CD4-positive, alpha-beta memory T cell (primary cell): Measurements from ENCODE around the gene ZNF697. TPM values are rescaled to one million over a fixed set of nuclear protein-coding genes. Genes with fewer than 3 reads are reported as not detected.
A peak's percentile ranks its signal among the peaks of the same experiment; 100 is the strongest.

ENCODE experiments used
- CTCF ChIA-PET: fragments of 350-600 bp; sonication (Branson Sonifier 250); formaldehyde crosslinking; loops from one replicate; lab custom pipeline; 2021; ENCODE audit warnings: inconsistent platforms; ENCODE audit not compliant: partially characterized antibody; lab: Charles Lee
- POLR2A ChIA-PET: fragments of 350-600 bp; sonication (Branson Sonifier 250); formaldehyde crosslinking; loops from one replicate; lab custom pipeline; 2021; ENCODE audit not compliant: partially characterized antibody; lab: Charles Lee
- DNase-seq, 5 donors: peaks; one replicate each; pipeline versions ENCODE4 v3.0.0 to v3.0.0-alpha.2; 2020 to 2022; ENCODE audit warnings: mixed read lengths in 1 of 5
- H3K27ac ChIP-seq: one replicate; pipeline ENCODE4 v1.7.0; 2013; ENCODE audit warnings: low read depth, low read length
- H3K27me3 ChIP-seq: 2 replicates; pipeline ENCODE4 v1.7.0; 2013; ENCODE audit warnings: mild to moderate bottlenecking, low read length, moderate library complexity; ENCODE audit not compliant: insufficient read depth
- H3K36me3 ChIP-seq: 2 replicates; pipeline ENCODE4 v1.7.0; 2013; ENCODE audit warnings: mild to moderate bottlenecking, low read length, moderate library complexity; ENCODE audit not compliant: insufficient read depth
- H3K4me1 ChIP-seq: 2 replicates; pipeline ENCODE4 v1.7.0; 2013; ENCODE audit warnings: mild to moderate bottlenecking, low read length, moderate library complexity; ENCODE audit not compliant: insufficient read depth
- H3K4me3 ChIP-seq, 2 donors: one replicate each; pipeline ENCODE4 v1.7.0; 2013; ENCODE audit warnings: low read length in 2 of 2, mild to moderate bottlenecking in 1 of 2
- H3K9me3 ChIP-seq, 2 donors: one replicate each; pipeline ENCODE4 v1.7.0; 2013; ENCODE audit warnings: low read length in 2 of 2, control low read depth in 1 of 2; ENCODE audit not compliant: control insufficient read depth in 1 of 2
- H3K27ac Mint-ChIP-seq, 7 donors: one replicate each; pipeline ENCODE4 v1.8.0; 2020 to 2021; ENCODE audit warnings: mixed read lengths in 7 of 7, mild to moderate bottlenecking in 6 of 7, inconsistent platforms in 3 of 7, moderate library complexity in 3 of 7
- H3K27me3 Mint-ChIP-seq, 2 donors: one replicate each; pipeline ENCODE4 v1.8.0; 2020 to 2021; ENCODE audit warnings: mixed read lengths in 2 of 2
- H3K36me3 Mint-ChIP-seq, 2 donors: one replicate each; pipeline ENCODE4 v1.8.0; 2020 to 2021; ENCODE audit warnings: mixed read lengths in 2 of 2, inconsistent platforms in 1 of 2, mild to moderate bottlenecking in 1 of 2
- H3K4me1 Mint-ChIP-seq, 4 donors: one replicate each; pipeline ENCODE4 v1.8.0; 2020 to 2021; ENCODE audit warnings: mixed read lengths in 4 of 4, mild to moderate bottlenecking in 1 of 4
- H3K4me3 Mint-ChIP-seq, 8 donors: one replicate each; pipeline ENCODE4 v1.8.0; 2020 to 2021; ENCODE audit warnings: mixed read lengths in 8 of 8, mild to moderate bottlenecking in 7 of 8, moderate library complexity in 6 of 8, inconsistent platforms in 3 of 8
- H3K9me3 Mint-ChIP-seq, 8 donors: one replicate each; pipeline ENCODE4 v1.8.0; 2020 to 2021; ENCODE audit warnings: mixed read lengths in 8 of 8, mild to moderate bottlenecking in 5 of 8, inconsistent platforms in 3 of 8, moderate library complexity in 1 of 8
- intact Hi-C: fragments of 100-400 bp; cut with micrococcal nuclease; formaldehyde crosslinking; loops from one replicate; pipeline ENCODE4 v1.15.1; 2023
- polyA plus RNA-seq, 2 donors: library from polyadenylated mRNA; unstranded; fragments of 300-500 nt; fragmentation: Illumina TruSeq; gene quantifications; one replicate each; pipeline ENCODE4 v1.2.3, GENCODE V29; 2021
- total RNA-seq, 2 experiments: library from RNA; stranded (reverse); gene quantifications; one replicate each; pipeline ENCODE4 v1.2.3, GENCODE V29; 2021

Gene ZNF697
- total and polyA plus RNA-seq, 4 experiments from 2014 or later: 0.06 to 0.22 TPM; not detected in 2

GRCh38 chr1:119675349-119676345 is 27.6 kb upstream of the ZNF697 start:
- H3K36me3 Mint-ChIP-seq: no peaks in the 10 kb centered on the region
- H3K9me3 ChIP-seq: no peaks in the 10 kb centered on the region
- peaks cover 8% of the 10 kb centered on the region for H3K4me1 ChIP-seq
- peaks cover 11 to 14% of the 10 kb centered on the region in 2 donors for H3K27me3 Mint-ChIP-seq
- no peaks in the 10 kb centered on the region for H3K9me3 Mint-ChIP-seq
- intact Hi-C loops: loop anchor here (1.0 to 2.0 kb wide), 2 partner anchors 61 to 400 kb away; no protein-coding TSS in a partner anchor
- peaks cover 0 to 6% (median 5%) of the 10 kb centered on the region in 4 donors for H3K4me1 Mint-ChIP-seq
- ChIA-PET POLR2A (no interaction called here), CTCF (interaction anchor here (0.6 to 2.4 kb wide), 22 partner anchors 8 to 401 kb away, joined by 3 to 16 read pairs (median 4); partner anchors contain the start of gene ZNF697)
- peak overlapping the region in 7 of 8 donors; percentile 13 to 77 (median 61) for H3K4me3 Mint-ChIP-seq
- H3K27ac ChIP-seq: no peak overlapping the region
- H3K36me3 ChIP-seq: no peaks in the 10 kb centered on the region
- H3K27me3 ChIP-seq: peaks cover 5% of the 10 kb centered on the region
- H3K4me3 ChIP-seq: peak overlapping the region in 1 of 2 donors; percentile 12
- H3K27ac Mint-ChIP-seq: no peak overlapping the region
- peak; percentile 31 to 42 (median 36) for DNase-seq

GRCh38 chr1:119674835-119675289 is 26.8 kb upstream of the ZNF697 start:
- intact Hi-C loops: loop anchor here (1.0 to 2.0 kb wide), 2 partner anchors 60 to 400 kb away; no protein-coding TSS in a partner anchor
- DNase-seq: peak in 2 of 5 donors; percentile 3 to 9
- peaks cover 5% of the 10 kb centered on the region for H3K27me3 ChIP-seq
- peaks cover 0 to 6% (median 5%) of the 10 kb centered on the region in 4 donors for H3K4me1 Mint-ChIP-seq
- H3K4me3 ChIP-seq: no peak overlapping the region
- ChIA-PET CTCF (interaction anchor here (0.7 to 2.4 kb wide), 20 partner anchors 10 to 534 kb away, joined by 3 to 16 read pairs (median 4); partner anchors contain the start of genes WARS2 and ZNF697), POLR2A (no interaction called here)
- H3K4me1 ChIP-seq: peaks cover 8% of the 10 kb centered on the region
- H3K27ac ChIP-seq: no peak overlapping the region
- no peaks in the 10 kb centered on the region for H3K9me3 ChIP-seq
- H3K9me3 Mint-ChIP-seq: peaks cover 0 to under 1% (median 0%) of the 10 kb centered on the region in 8 donors
- no peak overlapping the region for H3K27ac Mint-ChIP-seq
- H3K27me3 Mint-ChIP-seq: peaks cover 11 to 14% of the 10 kb centered on the region in 2 donors
- peak overlapping the region in 2 of 8 donors; percentile 64 to 77 for H3K4me3 Mint-ChIP-seq
- H3K36me3 ChIP-seq: no peaks in the 10 kb centered on the region
- H3K36me3 Mint-ChIP-seq: no peaks in the 10 kb centered on the region

- Mint-ChIP-seq H3K27me3 (peaks cover 11 to 14% of the 10 kb centered on the region in 2 donors), H3K9me3 (peaks cover 0 to 4% (median 0%) of the 10 kb centered on the region in 8 donors), H3K4me3 (no peak overlapping the region), H3K36me3 (no peaks in the 10 kb centered on the region), H3K27ac (no peak overlapping the region), H3K4me1 (peaks cover 0 to 6% (median 5%) of the 10 kb centered on the region in 4 donors)
- intact Hi-C loops: loop anchor here (2.0 kb wide), 1 partner anchor 59 kb away; no protein-coding TSS in a partner anchor
- Histone ChIP-seq H3K36me3 (no peaks in the 10 kb centered on the region), H3K27me3 (peaks cover 5% of the 10 kb centered on the region), H3K27ac (no peak overlapping the region), H3K4me1 (peaks cover 8% of the 10 kb centered on the region), H3K4me3 (no peak overlapping the region), H3K9me3 (no peaks in the 10 kb centered on the region)
- no peak for DNase-seq
- POLR2A ChIA-PET: no interaction called here
- CTCF ChIA-PET: interaction anchor here (0.7 to 2.1 kb wide), 6 partner anchors 14 to 533 kb away, joined by 3 to 9 read pairs (median 3); partner anchors contain the start of genes WARS2 and ZNF697
Observed at GRCh38 chr1:119674111-119674526, 26.1 kb upstream of the ZNF697 start.

- ChIA-PET CTCF (interaction anchor here (1.1 to 1.3 kb wide), 2 partner anchors 13 to 16 kb away, joined by 3 read pairs; no protein-coding TSS in a partner anchor), POLR2A (no interaction called here)
- intact Hi-C loops: no loop called here
- Histone ChIP-seq H3K27ac (no peak overlapping the region), H3K36me3 (no peaks in the 10 kb centered on the region), H3K9me3 (no peaks in the 10 kb centered on the region), H3K4me1 (peaks cover 8% of the 10 kb centered on the region), H3K4me3 (no peak overlapping the region), H3K27me3 (peaks cover 5% of the 10 kb centered on the region)
- Mint-ChIP-seq H3K9me3 (peaks cover 0 to 4% (median 0%) of the 10 kb centered on the region in 8 donors), H3K36me3 (no peaks in the 10 kb centered on the region), H3K27me3 (peaks cover 11 to 12% of the 10 kb centered on the region in 2 donors), H3K4me1 (peaks cover 0 to 6% (median 5%) of the 10 kb centered on the region in 4 donors), H3K27ac (no peak overlapping the region), H3K4me3 (no peak overlapping the region)
- no peak for DNase-seq
Observed at GRCh38 chr1:119673171-119673940, 25.3 kb upstream of the ZNF697 start.

- POLR2A ChIA-PET: no interaction called here
- H3K36me3 ChIP-seq: no peaks in the 10 kb centered on the region
- intact Hi-C loops: no loop called here
- Mint-ChIP-seq H3K27ac (no peak overlapping the region), H3K36me3 (no peaks in the 10 kb centered on the region), H3K4me3 (no peak overlapping the region), H3K27me3 (peaks cover 10 to 15% of the 10 kb centered on the region in 2 donors), H3K9me3 (peaks cover 0 to 4% (median 0%) of the 10 kb centered on the region in 8 donors), H3K4me1 (peaks cover 0 to 6% (median 5%) of the 10 kb centered on the region in 4 donors)
- H3K9me3 ChIP-seq: no peaks in the 10 kb centered on the region
- H3K4me3 ChIP-seq: no peak overlapping the region
- CTCF ChIA-PET: no interaction called here
- H3K27me3 ChIP-seq: peaks cover 5% of the 10 kb centered on the region
- peaks cover 8% of the 10 kb centered on the region for H3K4me1 ChIP-seq
- H3K27ac ChIP-seq: no peak overlapping the region
- no peak for DNase-seq
Observed at GRCh38 chr1:119670898-119671297, 22.8 kb upstream of the ZNF697 start.

- H3K9me3 Mint-ChIP-seq: peaks cover 0 to 4% (median 0%) of the 10 kb centered on the region in 8 donors
- H3K4me1 ChIP-seq: no peaks in the 10 kb centered on the region
- DNase-seq: no peak
- ChIA-PET POLR2A (no interaction called here), CTCF (interaction anchor here (0.9 to 1.2 kb wide), 2 partner anchors 9 to 10 kb away, joined by 3 read pairs; no protein-coding TSS in a partner anchor)
- H3K4me3 ChIP-seq: no peak overlapping the region
- H3K27ac Mint-ChIP-seq: no peak overlapping the region
- no peak overlapping the region for H3K27ac ChIP-seq
- H3K36me3 Mint-ChIP-seq: no peaks in the 10 kb centered on the region
- no peaks in the 10 kb centered on the region for H3K27me3 ChIP-seq
- intact Hi-C loops: no loop called here
- H3K36me3 ChIP-seq: no peaks in the 10 kb centered on the region
- H3K27me3 Mint-ChIP-seq: peaks cover 4 to 9% of the 10 kb centered on the region in 2 donors
- H3K4me3 Mint-ChIP-seq: no peak overlapping the region
- H3K4me1 Mint-ChIP-seq: no peaks in the 10 kb centered on the region
- no peaks in the 10 kb centered on the region for H3K9me3 ChIP-seq
Observed at GRCh38 chr1:119667173-119667572, 19.1 kb upstream of the ZNF697 start.
